OCI-LY7 (cell line): ENCODE results near the gene FAM131C. TPM values are rescaled to one million over a fixed set of nuclear protein-coding genes. Genes with fewer than 3 reads are reported as not detected.
A peak's percentile ranks its signal among the peaks of the same experiment; 100 is the strongest.
"Not testable (repeated sequence)": the region's sequence is repeated elsewhere in the genome, so short reads cannot be mapped to it uniquely, and the experiment has no call there.

Experiments
- BruUV-seq: library from RNA; stranded (reverse); fragments of 400-500 nt; replicated peaks from 2 replicates; lab custom pipeline; 2021; lab: Mats Ljungman, UMichigan
- CTCF ChIA-PET: fragments of 300-600 bp; sonication (Branson Sonifier 250); formaldehyde crosslinking; loops from one replicate; lab custom pipeline; 2022; ENCODE audit warnings: antibody characterized with exemption; ENCODE audit not compliant: unreplicated experiment; lab: Charles Lee
- POLR2A ChIA-PET: fragments of 300-600 bp; sonication (Branson Sonifier 250); formaldehyde crosslinking; loops from one replicate; lab custom pipeline; 2022; ENCODE audit warnings: antibody characterized with exemption; lab: Charles Lee
- DNase-seq: peaks from one replicate; pipeline ENCODE4 v3.0.0-alpha.2; 2015; ENCODE audit warnings: low spot score
- H2AFZ ChIP-seq: fragments of 200-600 bp; sonication (generic), shearing (Covaris generic); 2 replicates; pipeline ENCODE4 v1.6.1; 2014; ENCODE audit warnings: mild to moderate bottlenecking, antibody characterized with exemption, low read length, moderate library complexity
- H3K27ac ChIP-seq: fragments of 200-600 bp; sonication (generic); 2 replicates; pipeline ENCODE4 v1.5.1; 2014; ENCODE audit warnings: mixed run types, low read depth, mild to moderate bottlenecking, moderate library complexity, low read length, inconsistent platforms; ENCODE audit not compliant: poor library complexity, severe bottlenecking
- H3K36me3 ChIP-seq: fragments of 200-600 bp; sonication (generic); 2 replicates; pipeline ENCODE4 v1.6.1; 2014; ENCODE audit warnings: mild to moderate bottlenecking, antibody characterized with exemption, low read length, moderate library complexity, mixed read lengths; ENCODE audit not compliant: insufficient read depth
- H3K4me1 ChIP-seq: fragments of 200-600 bp; sonication (generic); 2 replicates; pipeline ENCODE4 v1.5.1; 2014; ENCODE audit warnings: mild to moderate bottlenecking, low read length; ENCODE audit not compliant: insufficient read depth, poor library complexity, severe bottlenecking
- H3K4me2 ChIP-seq: fragments of 200-600 bp; sonication (generic); 2 replicates; pipeline ENCODE4 v1.6.1; 2014; ENCODE audit warnings: mild to moderate bottlenecking, low read length
- H3K4me3 ChIP-seq: fragments of 200-600 bp; sonication (generic); 2 replicates; pipeline ENCODE4 v1.5.1; 2014; ENCODE audit warnings: mild to moderate bottlenecking, low read depth, low read length; ENCODE audit not compliant: poor library complexity, severe bottlenecking
- H3K79me2 ChIP-seq: fragments of 200-600 bp; sonication (generic); 2 replicates; pipeline ENCODE4 v1.6.1; 2016; ENCODE audit warnings: low read depth, mild to moderate bottlenecking, low read length, moderate library complexity, mixed read lengths; ENCODE audit not compliant: insufficient read depth
- H3K9me2 ChIP-seq: fragments of 200-600 bp; sonication (generic); 2 replicates; pipeline ENCODE4 v1.6.1; 2016; ENCODE audit warnings: mild to moderate bottlenecking, low read length, mixed read lengths; ENCODE audit not compliant: insufficient read depth
- H3K9me3 ChIP-seq: fragments of 200-600 bp; sonication (generic); 2 replicates; pipeline ENCODE4 v1.6.1; 2014; ENCODE audit warnings: mild to moderate bottlenecking, mixed run types, low read length, mixed read lengths
- H4K20me1 ChIP-seq: fragments of 200-600 bp; sonication (generic); 2 replicates; pipeline ENCODE4 v1.6.1; 2014; ENCODE audit warnings: mild to moderate bottlenecking, antibody characterized with exemption, low read length, moderate library complexity, mixed read lengths; ENCODE audit not compliant: insufficient read depth
- EZH2phosphoT487 ChIP-seq: fragments of 200-600 bp; sonication (generic); IDR thresholded peaks from 2 replicates; pipeline ENCODE4 v1.6.1; 2018; ENCODE audit warnings: low read depth, borderline replicate concordance, mild to moderate bottlenecking, mixed run types, antibody characterized with exemption, low read length, moderate library complexity, mixed read lengths
- intact Hi-C: fragments of 100-400 bp; cut with micrococcal nuclease; formaldehyde crosslinking; loops from one replicate; pipeline ENCODE4 v1.10.0; 2022; ENCODE audit not compliant: unreplicated experiment
- total RNA-seq, 2 experiments: library from RNA; depleted of rRNA in 1 of 2; stranded (reverse); fragments of >200 nt in 1 of 2; shearing (Covaris generic) in 1 of 2; gene quantifications; 2 replicates each; pipeline ENCODE4 v1.2.3, GENCODE V29; 2014 to 2022
- TF ChIP-seq, protein P1 (sequence below): fragments of 200-600 bp; sonication (generic); conservative IDR thresholded peaks from 2 replicates; pipeline ENCODE4 v1.5.1; 2014; ENCODE audit warnings: mild to moderate bottlenecking, antibody characterized with exemption, low read length, moderate library complexity, mixed read lengths

Gene FAM131C
- total RNA-seq, 2 experiments from 2014 or later, result not detected

DNA sequence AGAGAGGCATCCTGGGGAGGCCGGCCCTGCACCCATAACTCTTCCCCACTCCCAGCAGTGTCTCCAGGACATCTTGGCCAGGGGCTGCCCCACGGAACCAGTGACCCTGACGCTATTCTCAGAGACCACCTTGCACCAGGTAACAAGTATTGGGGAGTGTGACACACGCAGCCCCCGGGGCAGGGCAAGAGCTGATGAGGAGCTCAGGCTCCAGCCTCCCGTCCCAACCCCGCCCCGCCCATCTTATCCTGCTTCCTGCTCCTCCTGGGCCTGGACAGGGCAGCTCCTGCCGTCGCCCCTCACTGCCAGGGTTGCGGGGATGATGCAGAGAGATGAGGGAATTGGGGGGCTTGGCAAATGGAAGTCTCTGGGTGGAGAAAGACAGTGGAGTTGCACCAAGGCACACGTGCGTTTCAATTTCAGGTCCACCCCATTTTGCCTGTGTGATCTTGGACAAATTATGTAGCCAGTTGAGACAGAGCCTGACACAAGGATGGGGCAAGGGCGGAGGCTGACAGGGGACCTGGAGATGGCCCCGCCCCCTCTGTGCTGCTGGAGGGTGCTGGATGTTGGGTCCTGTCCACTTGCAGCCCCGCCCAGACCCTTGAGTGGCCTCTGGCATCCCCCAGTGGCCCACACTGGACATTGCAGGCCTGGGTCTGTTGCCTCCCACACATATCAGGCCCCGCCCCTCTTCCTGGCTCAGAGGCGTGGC, 40.9 kb downstream of the FAM131C start:
- TF ChIP-seq EZH2phosphoT487, result no peak
- TF ChIP-seq, protein P1, sequence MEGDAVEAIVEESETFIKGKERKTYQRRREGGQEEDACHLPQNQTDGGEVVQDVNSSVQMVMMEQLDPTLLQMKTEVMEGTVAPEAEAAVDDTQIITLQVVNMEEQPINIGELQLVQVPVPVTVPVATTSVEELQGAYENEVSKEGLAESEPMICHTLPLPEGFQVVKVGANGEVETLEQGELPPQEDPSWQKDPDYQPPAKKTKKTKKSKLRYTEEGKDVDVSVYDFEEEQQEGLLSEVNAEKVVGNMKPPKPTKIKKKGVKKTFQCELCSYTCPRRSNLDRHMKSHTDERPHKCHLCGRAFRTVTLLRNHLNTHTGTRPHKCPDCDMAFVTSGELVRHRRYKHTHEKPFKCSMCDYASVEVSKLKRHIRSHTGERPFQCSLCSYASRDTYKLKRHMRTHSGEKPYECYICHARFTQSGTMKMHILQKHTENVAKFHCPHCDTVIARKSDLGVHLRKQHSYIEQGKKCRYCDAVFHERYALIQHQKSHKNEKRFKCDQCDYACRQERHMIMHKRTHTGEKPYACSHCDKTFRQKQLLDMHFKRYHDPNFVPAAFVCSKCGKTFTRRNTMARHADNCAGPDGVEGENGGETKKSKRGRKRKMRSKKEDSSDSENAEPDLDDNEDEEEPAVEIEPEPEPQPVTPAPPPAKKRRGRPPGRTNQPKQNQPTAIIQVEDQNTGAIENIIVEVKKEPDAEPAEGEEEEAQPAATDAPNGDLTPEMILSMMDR, result peak; percentile 74
- no peaks in the 10 kb centered on the region for H3K36me3 ChIP-seq
- H3K4me3 ChIP-seq, result no peak overlapping the region
- no peaks in the 10 kb centered on the region for H3K9me3 ChIP-seq
- H2AFZ ChIP-seq, result no peak overlapping the region
- POLR2A ChIA-PET, result no interaction called here
- intact Hi-C loops, result loop anchor here (2.0 kb wide), 2 partner anchors 24 kb away; no protein-coding TSS in a partner anchor
- no peaks in the 10 kb centered on the region for H4K20me1 ChIP-seq
- no peaks in the 10 kb centered on the region for H3K79me2 ChIP-seq
- H3K4me2 ChIP-seq, result no peak overlapping the region
- H3K4me1 ChIP-seq, result no peaks in the 10 kb centered on the region
- no peak overlapping the region for H3K27ac ChIP-seq
- CTCF ChIA-PET, result no interaction called here
- peak; percentile 73 for DNase-seq
- no peaks in the 10 kb centered on the region for H3K9me2 ChIP-seq
- no TSS peak for BruUV-seq

DNA sequence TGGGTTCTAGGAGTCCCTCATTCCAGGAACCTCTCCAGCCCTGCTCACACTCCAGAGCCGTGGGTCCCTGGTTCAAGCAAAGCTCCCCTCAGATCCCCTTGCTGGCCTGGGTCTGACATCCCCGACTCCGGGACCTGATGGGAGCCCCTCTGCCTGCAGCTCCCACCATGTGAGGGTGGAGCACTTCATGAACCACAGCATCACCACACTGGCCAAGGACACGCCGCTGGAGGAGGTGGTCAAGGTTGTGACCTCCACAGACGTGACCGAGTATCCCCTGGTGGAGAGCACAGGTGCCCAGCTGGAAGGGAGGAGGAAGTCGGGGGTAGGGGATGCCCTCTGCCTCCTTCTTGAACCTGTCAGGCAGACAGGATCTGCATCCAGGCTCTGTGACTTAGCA, 41.9 kb downstream of the FAM131C start:
- Histone ChIP-seq H3K36me3 (no peaks in the 10 kb centered on the region), H3K4me3 (no peak overlapping the region), H4K20me1 (no peaks in the 10 kb centered on the region), H2AFZ (no peak overlapping the region), H3K27ac (no peak overlapping the region), H3K79me2 (no peaks in the 10 kb centered on the region), H3K4me1 (no peaks in the 10 kb centered on the region), H3K9me2 (no peaks in the 10 kb centered on the region), H3K9me3 (no peaks in the 10 kb centered on the region), H3K4me2 (no peak overlapping the region)
- TF ChIP-seq, protein P1, result no peak
- no peak for TF ChIP-seq EZH2phosphoT487
- ChIA-PET POLR2A (no interaction called here), CTCF (interaction anchor here (1.2 kb wide), 1 partner anchor 240 kb away, joined by 3 read pairs; no protein-coding TSS in a partner anchor)
- BruUV-seq, result no TSS peak
- no peak for DNase-seq
- intact Hi-C loops, result no loop called here

DNA sequence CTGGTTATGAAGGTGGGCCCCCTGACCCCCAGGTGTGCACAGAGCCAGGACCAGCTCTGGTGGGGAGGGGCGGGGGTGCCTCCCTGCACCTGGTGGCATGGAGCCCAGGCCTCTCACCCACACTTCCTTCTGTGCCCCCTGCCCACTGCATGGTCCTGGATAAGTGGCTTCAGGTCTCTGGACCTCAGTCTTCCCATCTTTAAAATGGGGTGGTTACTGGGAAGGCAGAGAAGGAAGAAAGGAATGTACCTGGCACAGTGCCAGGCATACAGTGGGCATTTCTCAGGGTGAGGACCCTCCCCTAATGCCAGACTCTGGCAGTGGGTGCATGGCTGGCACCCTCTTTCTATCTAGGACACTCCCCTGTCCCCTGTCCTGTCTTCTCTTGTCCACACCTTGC, 44.2 kb downstream of the FAM131C start:
- Histone ChIP-seq H3K9me2 (no peaks in the 10 kb centered on the region), H3K36me3 (no peaks in the 10 kb centered on the region), H3K9me3 (no peaks in the 10 kb centered on the region), H3K79me2 (no peaks in the 10 kb centered on the region), H3K4me1 (no peaks in the 10 kb centered on the region), H3K4me2 (no peak overlapping the region), H3K4me3 (no peak overlapping the region), H4K20me1 (no peaks in the 10 kb centered on the region), H2AFZ (no peak overlapping the region), H3K27ac (no peak overlapping the region)
- TF ChIP-seq, protein P1, result no peak
- TF ChIP-seq EZH2phosphoT487, result no peak
- ChIA-PET CTCF (no interaction called here), POLR2A (no interaction called here)
- no peak for DNase-seq
- BruUV-seq, result no TSS peak
- intact Hi-C loops, result no loop called here

DNA sequence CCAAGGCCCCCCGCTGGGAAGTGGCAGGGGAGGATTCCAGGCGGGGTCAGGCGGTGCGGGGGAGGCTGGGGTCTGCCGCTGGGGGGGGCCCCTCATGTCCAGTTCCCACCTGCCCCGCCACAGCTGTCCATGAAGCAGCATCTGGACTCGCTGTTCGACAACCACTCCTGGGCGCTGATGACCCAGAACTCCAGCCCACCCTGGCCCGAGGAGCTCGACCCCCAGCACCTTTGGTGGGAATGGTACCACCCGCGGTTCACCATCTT, 44.5 kb downstream of the FAM131C start:
- H4K20me1 ChIP-seq, H3K4me3 ChIP-seq, H3K27ac ChIP-seq, DNase-seq, POLR2A ChIA-PET, CTCF ChIA-PET, H3K4me1 ChIP-seq, H2AFZ ChIP-seq, H3K79me2 ChIP-seq, H3K36me3 ChIP-seq, H3K4me2 ChIP-seq, BruUV-seq, H3K9me2 ChIP-seq, intact Hi-C loops, H3K9me3 ChIP-seq: not testable (repeated sequence)
